Activated CD4-positive, CD25-positive, alpha-beta regulatory T cell treated with anti-CD3 and anti-CD28 coated beads, Interleukin-2, amount 50 U/mL, for 16 hours (primary cell): Measurements from ENCODE around the gene EDNRB.
"Not testable (repeated sequence)": the region's sequence is repeated elsewhere in the genome, so short reads cannot be mapped to it uniquely, and the experiment has no call there.

Source experiments
- DNase-seq: peaks from one replicate; pipeline ENCODE4 v3.0.0-alpha.2; 2020; ENCODE audit warnings: low read depth, low spot score

The EDNRB gene

DNA sequence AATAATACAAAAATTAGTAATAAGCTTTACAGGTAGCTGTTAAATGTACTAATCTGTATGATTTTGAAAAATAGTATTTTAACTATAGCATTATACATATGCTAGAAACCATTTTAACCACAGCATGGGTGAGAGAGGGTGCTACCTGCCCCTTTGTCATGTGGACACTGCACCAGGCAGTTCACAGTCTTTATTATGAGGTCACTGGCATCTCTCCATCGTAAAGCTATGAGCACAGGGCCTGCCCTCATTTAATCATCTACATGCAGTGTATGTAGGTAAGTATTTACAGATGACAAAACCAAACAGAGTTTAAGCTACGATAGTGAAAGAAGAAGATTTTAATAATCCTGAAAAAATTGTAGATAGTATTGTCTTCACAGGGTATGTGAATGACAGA, 21.7 kb downstream of the EDNRB start:
- no peak for DNase-seq

DNA sequence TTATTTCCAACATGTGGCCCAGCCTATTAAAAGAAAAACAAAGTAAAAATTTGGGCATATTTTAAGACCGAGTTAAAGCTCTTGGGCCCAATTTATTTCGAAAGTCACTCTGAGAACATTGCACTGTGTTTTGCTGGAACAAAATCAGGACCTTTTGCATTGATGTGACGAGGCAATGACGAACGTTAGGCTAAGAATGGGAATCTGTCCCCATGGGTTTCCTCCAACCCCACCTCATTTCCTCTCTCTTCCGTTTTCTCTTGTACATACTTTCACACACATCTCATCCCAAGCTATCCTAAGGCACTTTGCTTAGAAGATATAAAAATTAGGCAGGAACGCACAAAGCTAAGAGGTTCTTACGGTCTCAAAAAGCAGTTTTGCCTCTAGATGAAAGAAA, 22.1 kb downstream of the EDNRB start:
- no peak for DNase-seq

DNA sequence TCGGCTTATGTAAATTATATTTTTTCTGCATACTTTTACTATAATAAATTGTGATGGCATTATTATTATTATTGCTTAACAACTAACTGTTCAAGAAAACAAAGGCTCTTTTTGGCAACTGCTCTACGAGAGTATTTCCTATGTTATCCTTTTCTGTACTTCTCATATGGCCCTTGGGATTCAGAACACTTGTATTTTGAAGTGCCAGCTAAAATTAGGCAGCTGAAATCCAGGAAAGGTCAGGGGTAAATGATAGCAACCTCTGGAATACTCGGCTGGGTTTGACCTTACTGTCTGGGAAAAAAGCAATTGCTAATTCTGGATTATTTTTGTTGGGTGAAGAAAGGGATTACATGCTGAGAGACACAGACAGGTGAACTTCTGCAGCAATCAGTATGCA, 23.9 kb downstream of the EDNRB start:
- no peak for DNase-seq

- no peak for DNase-seq
Measured at GRCh38 chr13:77893066-77893465, 25.6 kb downstream of the EDNRB start.

DNA sequence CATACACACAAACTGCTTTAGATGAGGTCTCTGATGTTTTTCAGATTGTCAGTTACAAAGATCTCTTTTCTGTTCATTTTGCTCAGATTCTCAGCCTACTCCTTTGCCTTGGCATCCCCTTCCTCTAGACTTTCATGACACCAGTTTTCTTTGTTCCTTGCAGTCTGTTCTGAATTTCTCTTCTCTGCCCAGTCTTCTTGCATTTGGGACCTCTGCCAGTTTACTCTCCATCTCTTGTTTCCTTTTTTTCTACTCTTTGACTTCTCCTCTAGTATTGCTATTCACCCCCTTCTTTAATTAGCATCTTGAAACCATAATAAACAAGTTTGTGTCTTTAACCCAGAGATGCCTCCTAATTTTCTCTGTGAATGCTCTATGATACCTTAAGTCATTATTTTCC, 26.1 kb downstream of the EDNRB start:
- no peak for DNase-seq

GRCh38 chr13:77891486-77891885, 27.1 kb downstream of the EDNRB start:
- no peak for DNase-seq

GRCh38 chr13:77891041-77891440, 27.6 kb downstream of the EDNRB start:
- DNase-seq = no peak

DNA sequence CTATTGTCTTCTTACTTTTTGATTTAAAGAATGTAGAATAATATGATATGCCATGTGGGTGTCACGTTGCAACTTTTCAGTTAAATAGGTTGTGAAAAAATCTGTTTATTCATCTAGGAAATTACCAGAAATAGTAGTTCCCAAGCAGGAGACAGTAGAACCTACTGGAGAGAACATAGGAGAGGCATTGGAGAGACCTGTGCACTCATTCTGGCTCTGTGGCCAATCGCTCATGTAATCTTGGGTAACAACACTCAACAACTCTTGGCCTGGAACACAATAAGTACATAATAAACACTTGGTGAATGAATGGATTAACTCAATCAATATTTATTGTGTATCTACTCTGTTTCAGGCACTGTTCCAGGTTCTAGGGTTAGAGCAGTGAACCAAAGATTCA, 35.3 kb downstream of the EDNRB start:
- no peak for DNase-seq

GRCh38 chr13:77878190-77878589, 40.4 kb downstream of the EDNRB start:
- no peak for DNase-seq

DNA sequence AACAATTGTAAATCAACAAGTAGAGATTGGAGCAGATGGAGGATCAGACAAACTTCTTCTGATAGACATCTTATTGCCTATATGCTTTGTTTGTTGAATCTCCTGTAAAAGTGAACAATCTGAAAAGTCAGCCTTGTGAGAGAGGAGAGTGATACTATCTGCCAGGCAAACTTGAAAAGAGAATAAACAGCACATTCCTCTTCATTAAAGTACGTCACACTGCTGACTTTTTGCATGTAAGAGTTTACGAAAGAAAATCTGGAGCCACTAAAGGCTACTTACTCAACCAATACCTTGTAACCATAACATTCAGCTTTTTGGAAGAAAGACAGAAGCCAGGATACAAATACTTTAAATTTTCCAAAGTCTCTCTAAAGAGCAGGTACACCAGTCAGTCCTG, 42.5 kb downstream of the EDNRB start:
- DNase-seq = no peak

GRCh38 chr13:77874406-77874805, 44.2 kb downstream of the EDNRB start:
- DNase-seq = no peak

DNA sequence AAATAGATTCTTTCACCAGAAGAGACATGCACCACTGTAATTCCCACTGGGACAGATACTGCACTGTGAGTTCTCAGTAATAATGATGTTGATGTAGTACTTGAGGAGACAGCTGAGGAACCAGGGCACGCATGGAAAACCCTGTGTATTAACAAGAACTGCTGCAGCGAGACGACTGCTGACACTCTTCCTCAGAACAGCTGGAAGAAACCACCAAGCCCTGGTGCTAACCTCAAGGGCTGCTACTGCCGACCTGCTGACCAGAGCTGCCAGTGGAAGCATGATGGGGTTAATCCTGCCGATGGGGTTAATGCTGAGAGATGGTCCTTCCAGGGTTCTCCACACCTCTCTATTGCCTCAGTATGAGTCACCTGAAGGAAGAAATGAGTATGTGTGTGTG, 45.6 kb downstream of the EDNRB start:
- no peak for DNase-seq

GRCh38 chr13:77871596-77871995, 47.0 kb downstream of the EDNRB start:
- DNase-seq = no peak

DNA sequence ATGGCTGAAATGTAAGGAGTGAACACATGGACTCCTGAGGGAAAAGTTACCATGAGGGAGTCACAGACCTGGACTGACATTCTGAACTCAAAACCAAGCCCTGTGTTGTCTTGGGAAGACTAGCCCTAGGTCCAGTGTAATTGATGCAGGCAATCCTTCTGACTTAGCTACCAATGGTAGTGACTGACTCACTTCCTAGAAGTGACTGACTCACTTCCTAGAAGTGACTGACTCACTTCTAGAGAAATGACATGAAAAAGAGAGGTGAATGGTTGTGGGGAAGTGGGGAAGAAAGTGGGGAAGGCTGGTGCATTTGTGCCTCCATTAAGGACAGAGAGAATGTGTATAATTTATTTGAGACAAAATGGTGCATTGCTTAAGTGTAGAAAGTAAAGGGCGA, 49.9 kb downstream of the EDNRB start:
- no peak for DNase-seq

DNA sequence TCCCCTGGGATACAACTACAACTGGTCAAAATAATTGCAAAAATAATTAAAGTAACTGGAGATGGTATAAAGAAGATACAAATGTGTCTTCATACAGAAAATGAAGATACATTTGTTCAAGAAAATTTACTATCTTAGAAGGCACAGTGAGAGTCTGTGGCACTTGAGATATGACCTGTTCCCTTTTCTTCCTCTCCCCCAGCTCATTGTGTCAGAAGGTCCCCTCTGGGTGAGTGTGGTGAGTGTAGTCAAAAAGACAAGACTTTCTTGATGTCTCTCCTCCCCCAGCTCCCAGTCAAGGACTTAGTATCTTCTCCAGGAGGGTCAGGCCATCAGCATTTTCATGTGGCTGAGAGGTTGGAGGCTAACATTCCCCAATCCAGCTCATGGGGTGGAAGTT, 51.7 kb downstream of the EDNRB start:
- no peak for DNase-seq

- DNase-seq = no peak
Measured at GRCh38 chr13:77865622-77866021, 53.0 kb downstream of the EDNRB start.

DNA sequence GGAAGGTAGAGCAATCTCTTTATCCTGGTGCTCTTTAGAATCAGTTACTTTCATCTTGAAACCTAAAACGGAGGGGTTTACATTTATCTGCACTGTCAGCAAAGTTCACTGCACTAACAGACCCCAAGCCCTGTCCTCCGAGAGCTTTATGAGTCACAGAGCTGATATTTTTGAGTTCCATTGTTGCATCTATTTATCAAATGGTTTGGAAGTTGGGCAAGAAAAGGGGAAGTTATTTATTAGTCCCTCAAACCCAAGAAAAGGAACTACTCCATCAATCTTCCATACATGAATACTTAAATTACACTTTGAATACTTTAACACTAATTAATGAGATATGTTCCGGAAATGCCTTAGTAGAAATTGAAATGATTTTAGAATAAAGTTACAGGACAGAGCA, 55.5 kb downstream of the EDNRB start:
- DNase-seq = no peak

DNA sequence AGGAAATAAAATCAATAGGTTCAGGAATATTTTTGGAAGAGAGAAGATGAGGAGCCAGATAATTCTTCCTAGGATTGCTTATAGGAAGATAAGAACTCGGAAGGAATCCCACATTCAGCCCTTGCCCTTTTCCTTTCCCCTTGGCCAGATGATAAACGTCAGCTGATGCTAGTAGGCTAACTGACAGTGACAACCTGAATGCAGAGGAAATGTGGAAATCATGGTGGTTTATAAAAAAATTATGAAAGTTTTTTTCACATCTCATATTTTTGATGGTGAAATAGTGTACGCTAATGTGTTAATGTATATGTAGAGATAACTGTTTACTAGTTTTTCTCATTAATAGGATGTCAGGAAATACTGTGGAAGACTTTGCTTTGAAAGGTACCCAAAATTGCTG, 56.9 kb downstream of the EDNRB start:
- no peak for DNase-seq

DNA sequence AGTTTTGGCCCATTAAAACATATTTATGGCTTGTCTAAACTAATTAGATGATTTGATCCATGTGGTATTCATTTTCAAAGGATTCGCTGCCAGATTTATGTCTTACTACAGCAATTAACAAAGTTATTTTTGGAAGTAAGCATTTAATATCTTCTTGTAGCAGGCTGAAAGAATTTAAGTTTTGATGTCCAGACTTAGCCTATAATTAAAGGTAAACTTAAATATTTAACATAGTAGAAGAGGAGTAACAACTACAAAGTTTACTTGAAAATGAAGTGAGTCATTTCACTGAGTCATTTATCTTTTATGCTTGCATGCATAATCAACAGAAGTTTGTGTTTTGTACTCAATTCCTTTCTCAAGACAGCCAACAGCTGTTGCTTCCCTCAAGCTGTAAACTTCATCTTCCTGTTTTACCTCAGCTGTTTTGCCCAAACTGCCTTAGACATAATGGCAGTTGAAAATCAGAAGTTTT, 58.1 kb downstream of the EDNRB start:
- DNase-seq = no peak

DNA sequence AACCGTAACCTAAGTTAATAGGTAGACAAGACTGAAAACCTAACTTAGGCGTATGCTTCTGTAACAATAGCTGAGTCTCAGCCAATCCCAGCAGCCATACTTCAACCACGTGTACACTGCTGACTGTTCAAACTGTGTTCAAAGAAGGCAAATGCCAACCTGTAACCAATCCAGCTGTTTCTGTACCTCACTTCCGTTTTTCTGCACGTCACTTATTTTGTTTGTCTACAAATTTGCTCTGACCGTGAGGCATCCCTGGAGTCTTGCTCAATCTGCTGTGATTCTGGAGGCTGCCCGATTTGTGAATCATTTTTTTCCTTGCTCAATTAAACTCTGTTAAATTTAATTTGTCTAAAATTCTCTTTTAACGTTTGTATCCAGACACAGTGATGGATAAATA, 59.2 kb downstream of the EDNRB start:
- DNase-seq = no peak

- DNase-seq = no peak
Measured at GRCh38 chr13:77857531-77858209, 61.0 kb downstream of the EDNRB start.

- no peak for DNase-seq
Measured at GRCh38 chr13:77853703-77854102, 64.9 kb downstream of the EDNRB start.

GRCh38 chr13:77848050-77848449, 70.6 kb downstream of the EDNRB start:
- not testable (repeated sequence) for DNase-seq

- no peak for DNase-seq
Measured at GRCh38 chr13:77846173-77846572, 72.5 kb downstream of the EDNRB start.
